Esophagus squamous epithelium (tissue), 5 donors: ENCODE results near the gene ZNF92. TPM values are rescaled to one million over a fixed set of nuclear protein-coding genes. Genes with fewer than 3 reads are reported as not detected.

Source experiments
- DNase-seq: peaks from one replicate; lab custom pipeline; 2025; lab: John Stamatoyannopoulos, UW
- H3K27ac ChIP-seq, 4 donors: fragments of 200-600 bp; sonication (generic); one replicate each; pipeline ENCODE4 v1.5.1; 2016 to 2019; ENCODE audit warnings: mild to moderate bottlenecking in 1 of 4
- H3K27me3 ChIP-seq, 4 donors: fragments of 200-600 bp; sonication (generic); 1 replicate in 3 of 4; 2 replicates in 1 of 4; pipeline versions ENCODE4 v1.5.1 to v1.6.0; 2017 to 2021; ENCODE audit warnings: antibody characterized with exemption in 1 of 4
- H3K36me3 ChIP-seq, 3 donors: fragments of 200-600 bp; sonication (generic); one replicate each; pipeline ENCODE4 v1.5.1; 2016 to 2019
- H3K4me1 ChIP-seq, 3 donors: fragments of 200-600 bp; sonication (generic); one replicate each; pipeline ENCODE4 v1.5.1; 2017 to 2019
- H3K4me3 ChIP-seq, 4 donors: fragments of 200-600 bp; sonication (generic); 1 replicate in 3 of 4; 2 replicates in 1 of 4; pipeline ENCODE4 v1.5.1; 2016 to 2019; ENCODE audit warnings: mild to moderate bottlenecking in 2 of 4, moderate library complexity in 1 of 4
- H3K9me3 ChIP-seq, 3 donors: fragments of 200-600 bp; sonication (generic); one replicate each; pipeline ENCODE4 v1.5.1; 2016 to 2019
- POLR2A ChIP-seq, 4 donors: fragments of 450-650 bp; IDR thresholded peaks; one replicate each; pipeline ENCODE4 v1.6.1; 2017; ENCODE audit warnings: antibody characterized with exemption in 4 of 4, mild to moderate bottlenecking in 4 of 4, moderate library complexity in 3 of 4
- WGBS, 2 donors: methylation state at CpG; one replicate each; pipeline ENCODE4 v1.1.5; 2018; 5-methylcytosine and 5-hydroxymethylcytosine counted together
- intact Hi-C: fragments of 100-400 bp; cut with DNase I; formaldehyde crosslinking; loops from one replicate; pipeline ENCODE4 v1.15.0; 2022
- total RNA-seq, 4 donors: library from RNA; depleted of rRNA; stranded (reverse); fragments of >200 nt; gene quantifications; one replicate each; pipeline ENCODE4 v1.1.0, GENCODE V29; 2016
- TF ChIP-seq, protein P1 (sequence below), 6 experiments: fragments of 450-650 bp in 4 of 6; fragments of 200-600 bp in 2 of 6; sonication (generic) in 2 of 6; IDR thresholded peaks; one replicate each; pipeline ENCODE4 v1.5.1; 2016 to 2019; ENCODE audit warnings: antibody characterized with exemption in 6 of 6, mild to moderate bottlenecking in 4 of 6, moderate library complexity in 4 of 6
- donor health status: DM: yes; HTN: yes; CAD: no.

The ZNF92 gene
- 1 to 10 TPM; 6.2 to 7.5 (median 6.5) TPM for total RNA-seq

DNA sequence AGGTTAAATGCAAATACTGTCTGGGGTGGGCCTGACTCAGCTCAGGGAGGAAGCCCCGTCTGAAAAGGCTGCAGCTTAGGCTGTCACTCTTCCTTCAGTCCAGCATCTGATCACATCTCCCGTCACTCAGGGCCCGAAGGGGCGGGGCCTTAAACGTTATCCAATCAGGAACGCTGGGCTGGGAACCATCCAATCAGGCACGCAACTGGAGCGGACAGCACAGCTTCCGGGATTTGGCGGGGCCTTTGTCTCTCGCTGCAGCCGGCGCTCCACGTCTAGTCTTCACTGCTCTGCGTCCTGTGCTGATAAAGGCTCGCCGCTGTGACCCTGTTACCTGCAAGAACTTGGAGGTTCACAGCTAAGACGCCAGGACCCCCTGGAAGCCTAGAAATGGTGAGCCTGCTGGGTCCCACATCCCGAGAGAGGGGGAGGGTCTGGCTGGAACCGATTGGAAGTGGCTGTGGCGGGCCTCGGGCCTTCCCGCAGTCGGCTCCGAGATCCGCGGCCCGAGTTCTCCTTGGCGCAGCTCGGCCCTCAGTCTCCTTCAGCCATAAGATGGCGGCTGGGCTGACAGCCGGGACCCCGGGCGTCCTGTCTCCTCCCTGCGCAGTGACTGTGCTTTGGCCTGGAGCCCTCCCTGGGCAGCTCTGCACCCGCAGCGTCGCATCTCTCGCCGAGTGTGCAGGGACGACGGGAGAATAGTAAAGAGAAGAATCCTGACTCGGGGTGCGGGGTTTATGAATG, at the start of gene ZNF92:
Gene ZNF92 (plus strand): TSS at position 248 of the 744 bp plus-strand sequence. CDS start 143 bp downstream, at position 391.
- H3K36me3 ChIP-seq: peaks cover 0 to 17% (median 0%) of the 10 kb centered on the region in 3 donors
- intact Hi-C loops: no loop called here
- peak within 1 kb of the TSS; percentile 64 to 98 (median 84) for H3K4me3 ChIP-seq
- H3K27me3 ChIP-seq: no peaks in the 10 kb centered on the region
- H3K9me3 ChIP-seq: no peaks in the 10 kb centered on the region
- 0% methylated on average over 5 to 18 of the region's 44 CpGs for WGBS, 2 donors
- H3K27ac ChIP-seq: peak within 1 kb of the TSS; percentile 89 to 94 (median 91)
- H3K4me1 ChIP-seq: peaks cover 0 to 36% (median 14%) of the 10 kb centered on the region in 3 donors
- TF ChIP-seq, protein P1, sequence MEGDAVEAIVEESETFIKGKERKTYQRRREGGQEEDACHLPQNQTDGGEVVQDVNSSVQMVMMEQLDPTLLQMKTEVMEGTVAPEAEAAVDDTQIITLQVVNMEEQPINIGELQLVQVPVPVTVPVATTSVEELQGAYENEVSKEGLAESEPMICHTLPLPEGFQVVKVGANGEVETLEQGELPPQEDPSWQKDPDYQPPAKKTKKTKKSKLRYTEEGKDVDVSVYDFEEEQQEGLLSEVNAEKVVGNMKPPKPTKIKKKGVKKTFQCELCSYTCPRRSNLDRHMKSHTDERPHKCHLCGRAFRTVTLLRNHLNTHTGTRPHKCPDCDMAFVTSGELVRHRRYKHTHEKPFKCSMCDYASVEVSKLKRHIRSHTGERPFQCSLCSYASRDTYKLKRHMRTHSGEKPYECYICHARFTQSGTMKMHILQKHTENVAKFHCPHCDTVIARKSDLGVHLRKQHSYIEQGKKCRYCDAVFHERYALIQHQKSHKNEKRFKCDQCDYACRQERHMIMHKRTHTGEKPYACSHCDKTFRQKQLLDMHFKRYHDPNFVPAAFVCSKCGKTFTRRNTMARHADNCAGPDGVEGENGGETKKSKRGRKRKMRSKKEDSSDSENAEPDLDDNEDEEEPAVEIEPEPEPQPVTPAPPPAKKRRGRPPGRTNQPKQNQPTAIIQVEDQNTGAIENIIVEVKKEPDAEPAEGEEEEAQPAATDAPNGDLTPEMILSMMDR (IDR thresholded peaks at IDR 0.05): peak in 1 of 6 experiments; percentile 4
- peak in 3 of 4 donors; percentile 88 to 97 (median 93) for TF ChIP-seq POLR2A (IDR thresholded peaks at IDR 0.05)
- DNase-seq: peak; percentile 87

DNA sequence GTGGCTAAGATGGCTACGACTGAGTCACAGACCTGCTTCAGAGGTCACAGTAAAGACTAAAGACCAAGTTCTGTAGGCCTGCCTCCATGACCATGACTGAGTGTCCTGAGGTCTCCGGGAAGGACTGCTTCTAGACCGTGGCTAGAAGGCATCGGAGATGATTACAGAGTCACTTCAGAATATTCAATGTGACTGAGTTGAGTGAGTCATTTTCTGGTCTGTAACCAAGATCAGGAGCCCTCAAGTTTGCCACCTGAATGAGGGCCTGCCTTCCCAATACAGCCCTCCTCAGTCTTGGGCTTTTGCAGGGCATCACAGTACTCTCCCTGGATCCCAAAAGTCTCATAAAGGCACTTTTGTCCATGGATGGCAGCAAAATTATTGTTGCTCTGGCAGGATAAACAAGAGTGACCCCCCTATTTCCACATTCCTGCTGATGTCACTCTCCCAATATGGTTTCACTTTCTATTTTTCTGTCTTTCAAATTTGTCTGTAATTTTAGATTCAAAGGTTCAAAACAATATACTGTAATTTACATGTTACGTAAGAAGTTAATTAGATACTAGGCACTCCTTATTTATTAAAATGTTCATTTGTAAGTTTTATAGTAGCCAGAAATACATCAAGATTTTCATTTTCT, 47.7 kb upstream of the ZNF92 start:
- Histone ChIP-seq H3K27ac (no peak overlapping the region), H3K9me3 (no peaks in the 10 kb centered on the region), H3K36me3 (no peaks in the 10 kb centered on the region), H3K4me3 (no peak overlapping the region), H3K4me1 (no peaks in the 10 kb centered on the region), H3K27me3 (no peaks in the 10 kb centered on the region)
- 93 to 99% methylated on average over 3 to 5 of the region's 5 CpGs for WGBS, 2 donors
- TF ChIP-seq, protein P1 (IDR thresholded peaks at IDR 0.05): no peak
- TF ChIP-seq POLR2A (IDR thresholded peaks at IDR 0.05): no peak
- intact Hi-C loops: no loop called here
- no peak for DNase-seq

DNA sequence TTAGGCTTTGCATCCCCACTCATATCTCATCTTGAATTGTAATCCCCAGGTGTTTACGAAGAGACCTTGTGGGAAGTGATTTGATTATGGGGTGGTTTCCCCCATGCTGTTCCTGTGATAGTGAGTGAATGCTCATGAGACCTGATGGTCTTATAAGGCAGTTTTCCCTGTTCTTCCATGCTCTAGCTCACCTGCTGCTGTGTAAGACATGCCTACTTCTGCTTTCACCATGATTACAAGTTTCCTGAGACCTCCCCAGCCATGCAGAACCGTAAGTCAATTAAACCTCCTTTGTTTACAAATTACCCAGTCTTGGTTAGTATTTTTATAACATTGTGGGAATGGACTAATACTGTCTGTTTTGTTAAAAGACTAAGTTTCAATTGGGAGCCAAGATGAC, 35.3 kb upstream of the ZNF92 start:
- Histone ChIP-seq H3K27me3 (no peaks in the 10 kb centered on the region), H3K9me3 (no peaks in the 10 kb centered on the region), H3K27ac (no peak overlapping the region), H3K36me3 (no peaks in the 10 kb centered on the region), H3K4me1 (no peaks in the 10 kb centered on the region), H3K4me3 (no peak overlapping the region)
- TF ChIP-seq, protein P1 (IDR thresholded peaks at IDR 0.05): no peak
- TF ChIP-seq POLR2A (IDR thresholded peaks at IDR 0.05): no peak
- DNase-seq: no peak
- intact Hi-C loops: no loop called here
- 60 to 62% methylated on average over 2 of the region's 2 CpGs for WGBS, 2 donors

DNA sequence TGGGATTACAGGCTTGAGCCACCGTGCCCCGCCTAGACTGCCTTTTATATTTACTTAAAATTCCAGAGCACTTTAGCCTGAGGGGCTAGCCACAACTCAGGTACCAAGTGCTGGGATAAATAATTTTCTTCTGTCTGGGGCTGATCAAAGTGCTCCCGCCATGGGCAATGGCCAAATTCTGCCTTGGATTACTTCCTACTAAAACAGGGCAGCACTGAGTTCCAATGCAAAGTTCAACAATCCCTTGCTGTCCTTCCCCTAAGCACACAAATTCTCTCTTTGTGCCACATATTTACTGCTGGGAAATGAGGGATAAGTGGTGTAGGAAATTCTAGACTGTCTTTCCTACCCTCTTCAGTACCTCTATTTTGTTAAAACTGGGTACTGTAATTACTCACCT, 34.4 kb upstream of the ZNF92 start:
- WGBS, 2 donors: 59 to 75% methylated on average over 3 of the region's 3 CpGs
- H3K36me3 ChIP-seq: no peaks in the 10 kb centered on the region

More for the DNA sequence above, 34.4 kb upstream of the ZNF92 start:
- DNase-seq: no peak
- Histone ChIP-seq H3K4me1 (no peaks in the 10 kb centered on the region), H3K9me3 (no peaks in the 10 kb centered on the region), H3K27ac (no peak overlapping the region), H3K27me3 (no peaks in the 10 kb centered on the region), H3K4me3 (no peak overlapping the region)
- intact Hi-C loops: no loop called here
- no peak for TF ChIP-seq POLR2A (IDR thresholded peaks at IDR 0.05)
- TF ChIP-seq, protein P1 (IDR thresholded peaks at IDR 0.05): no peak
